ENCODE data around the gene CFAP107. TPM values are rescaled to one million over a fixed set of nuclear protein-coding genes. Genes with fewer than 3 reads are reported as not detected.

Gene CFAP107
- total and polyA plus RNA-seq, 2 experiments from 2014 or later, result not detected

DNA sequence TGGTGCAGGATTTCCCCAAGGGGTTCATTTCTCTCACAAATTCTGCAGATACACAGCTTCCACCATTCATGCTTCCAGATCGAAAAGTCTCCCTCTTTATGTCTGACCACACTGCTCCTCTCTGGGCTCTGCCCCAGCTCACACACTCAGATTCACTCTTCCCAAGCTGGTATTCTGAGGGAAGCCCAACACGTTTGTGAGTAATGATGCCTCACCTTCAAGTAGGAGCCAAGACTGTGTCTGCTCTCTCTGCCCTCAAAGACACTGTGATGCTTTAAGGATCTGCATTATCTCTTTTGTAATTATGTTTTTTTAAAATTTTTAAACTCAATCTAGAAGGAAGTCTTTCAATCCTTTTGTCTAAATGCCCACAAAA is 65.4 kb downstream of the CFAP107 start:
- peak; percentile 74 for DNase-seq
- Histone ChIP-seq H3K27me3 (replicated peaks; ENCODE audit: insufficient read depth) (no peaks in the 10 kb centered on the region), H3K4me1 (ENCODE audit: insufficient read depth) (peaks cover 13% of the 10 kb centered on the region), H3K4me3 (peak overlapping the region; percentile 44), H3K9me2 (ENCODE audit: insufficient read depth) (no peaks in the 10 kb centered on the region), H3K36me3 (ENCODE audit: low read depth) (no peaks in the 10 kb centered on the region), H3K27ac (peak overlapping the region; percentile 61), H3K4me2 (ENCODE audit: unreplicated experiment) (peak overlapping the region; percentile 59), H3K9me3 (ENCODE audit: low read depth) (no peaks in the 10 kb centered on the region), H3K79me2 (ENCODE audit: insufficient read depth) (no peaks in the 10 kb centered on the region), H2AFZ (no peak overlapping the region), H3F3A (ENCODE audit: insufficient read depth) (peaks cover 4% of the 10 kb centered on the region; the same call in 1 of the 2 replicates), H3K9ac (peak overlapping the region; percentile 43), H4K20me1 (ENCODE audit: insufficient read depth) (no peaks in the 10 kb centered on the region)
- TF ChIP-seq EZH2 (IDR thresholded peaks at IDR 0.05; ENCODE audit: insufficient read depth, poor library complexity, severe bottlenecking) (no peak), EZH2phosphoT487 (IDR thresholded peaks at IDR 0.05; ENCODE audit: insufficient read depth, low read depth) (no peak)
- in situ Hi-C loops (cut with MboI), result no loop called here
- 15 to 17% methylated on average over 2 of the region's 2 CpGs for WGBS, 2 experiments (ENCODE audit: low coverage in 1 of 2, low lambda C conversion rate in 2 of 2, missing lambda C conversion rate in 2 of 2)

Other genes with a start within 250 kb of the CFAP107 start
- gene DHRS3, start 128.0 kb upstream of the CFAP107 start, total RNA-seq (2014; rRNA removed; shearing (Covaris generic)), result 53.1 and 55.2 TPM in 2 replicates
- 120 and 123 TPM in 2 replicates for gene DHRS3, start 128.0 kb upstream of the CFAP107 start, polyA plus RNA-seq (2016; fragmentation: Nextera tagmentation; extraction: Ambion mirVana)
- not detected in 2 replicates for gene AADACL4, start 102.1 kb upstream of the CFAP107 start, total RNA-seq (2014; rRNA removed; shearing (Covaris generic))
- not detected in 2 replicates for gene AADACL4, start 102.1 kb upstream of the CFAP107 start, polyA plus RNA-seq (2016; fragmentation: Nextera tagmentation; extraction: Ambion mirVana)
- gene AADACL3, start 30.1 kb upstream of the CFAP107 start, total RNA-seq (2014; rRNA removed; shearing (Covaris generic)), result not detected in 2 replicates
- gene AADACL3, start 30.1 kb upstream of the CFAP107 start, polyA plus RNA-seq (2016; fragmentation: Nextera tagmentation; extraction: Ambion mirVana), result not detected in 2 replicates
- not detected in 2 replicates for gene PRAMEF12, start 27.5 kb downstream of the CFAP107 start, total RNA-seq (2014; rRNA removed; shearing (Covaris generic))
- not detected in 2 replicates for gene PRAMEF12, start 27.5 kb downstream of the CFAP107 start, polyA plus RNA-seq (2016; fragmentation: Nextera tagmentation; extraction: Ambion mirVana)
- not detected in 2 replicates for gene PRAMEF1, start 45.2 kb downstream of the CFAP107 start, total RNA-seq (2014; rRNA removed; shearing (Covaris generic))
- not detected in 2 replicates for gene PRAMEF1, start 45.2 kb downstream of the CFAP107 start, polyA plus RNA-seq (2016; fragmentation: Nextera tagmentation; extraction: Ambion mirVana)
- not detected in 2 replicates for gene PRAMEF11, start 85.2 kb downstream of the CFAP107 start, total RNA-seq (2014; rRNA removed; shearing (Covaris generic))
- not detected in 2 replicates for gene PRAMEF11, start 85.2 kb downstream of the CFAP107 start, polyA plus RNA-seq (2016; fragmentation: Nextera tagmentation; extraction: Ambion mirVana)
- not detected in 2 replicates for gene HNRNPCL1, start 102.5 kb downstream of the CFAP107 start, total RNA-seq (2014; rRNA removed; shearing (Covaris generic))
- gene HNRNPCL1, start 102.5 kb downstream of the CFAP107 start, polyA plus RNA-seq (2016; fragmentation: Nextera tagmentation; extraction: Ambion mirVana), result not detected in 2 replicates
- not detected in 2 replicates for gene PRAMEF2, start 110.9 kb downstream of the CFAP107 start, total RNA-seq (2014; rRNA removed; shearing (Covaris generic))
- not detected in 2 replicates for gene PRAMEF2, start 110.9 kb downstream of the CFAP107 start, polyA plus RNA-seq (2016; fragmentation: Nextera tagmentation; extraction: Ambion mirVana)
- not detected in 2 replicates for gene PRAMEF4, start 140.0 kb downstream of the CFAP107 start, total RNA-seq (2014; rRNA removed; shearing (Covaris generic))
- gene PRAMEF4, start 140.0 kb downstream of the CFAP107 start, polyA plus RNA-seq (2016; fragmentation: Nextera tagmentation; extraction: Ambion mirVana), result not detected in 2 replicates
- gene PRAMEF10, start 152.1 kb downstream of the CFAP107 start, total RNA-seq (2014; rRNA removed; shearing (Covaris generic)), result not detected in 2 replicates
- gene PRAMEF10, start 152.1 kb downstream of the CFAP107 start, polyA plus RNA-seq (2016; fragmentation: Nextera tagmentation; extraction: Ambion mirVana), result not detected in 2 replicates
- not detected in 2 replicates for gene PRAMEF7, start 170.4 kb downstream of the CFAP107 start, total RNA-seq (2014; rRNA removed; shearing (Covaris generic))
- gene PRAMEF7, start 170.4 kb downstream of the CFAP107 start, polyA plus RNA-seq (2016; fragmentation: Nextera tagmentation; extraction: Ambion mirVana), result not detected in 2 replicates
- not detected in 2 replicates for gene PRAMEF6, start 201.4 kb downstream of the CFAP107 start, total RNA-seq (2014; rRNA removed; shearing (Covaris generic))
- gene PRAMEF6, start 201.4 kb downstream of the CFAP107 start, polyA plus RNA-seq (2016; fragmentation: Nextera tagmentation; extraction: Ambion mirVana), result not detected in 2 replicates

Measured in GM23248 (cell line).